Fibroblast of the aortic adventitia (primary cell): ENCODE data around the gene OSGEP. TPM values are rescaled to one million over a fixed set of nuclear protein-coding genes. Genes with fewer than 3 reads are reported as not detected.
A peak's percentile ranks its signal among the peaks of the same experiment; 100 is the strongest.

Experiments
- DNase-seq: peaks from one replicate; pipeline ENCODE4 v3.0.0-alpha.2; 2010; ENCODE audit warnings: low read depth
- H3K4me3 ChIP-seq: 2 replicates; pipeline ENCODE4 v1.5.1; 2011; ENCODE audit warnings: low read depth, mild to moderate bottlenecking, control low read depth, low read length, moderate library complexity
- small RNA-seq: library from RNA; depleted of rRNA; stranded (forward); fragments of <200 nt; gene quantifications from one replicate; pipeline ENCODE3, GENCODE V24; 2012
- total RNA-seq: library from RNA; depleted of rRNA; stranded (reverse); fragments of >200 nt; gene quantifications from 2 replicates; pipeline ENCODE4 v1.2.3, GENCODE V29; 2012; ENCODE audit warnings: low replicate concordance
- TF ChIP-seq, protein P1 (sequence below): IDR thresholded peaks from 2 replicates; pipeline ENCODE4 v1.5.1; 2011; ENCODE audit warnings: mild to moderate bottlenecking, low read length, control low read depth, inconsistent platforms; ENCODE audit not compliant: insufficient read depth

Gene OSGEP
- total RNA-seq, 1 donor: 45.6 TPM

DNA sequence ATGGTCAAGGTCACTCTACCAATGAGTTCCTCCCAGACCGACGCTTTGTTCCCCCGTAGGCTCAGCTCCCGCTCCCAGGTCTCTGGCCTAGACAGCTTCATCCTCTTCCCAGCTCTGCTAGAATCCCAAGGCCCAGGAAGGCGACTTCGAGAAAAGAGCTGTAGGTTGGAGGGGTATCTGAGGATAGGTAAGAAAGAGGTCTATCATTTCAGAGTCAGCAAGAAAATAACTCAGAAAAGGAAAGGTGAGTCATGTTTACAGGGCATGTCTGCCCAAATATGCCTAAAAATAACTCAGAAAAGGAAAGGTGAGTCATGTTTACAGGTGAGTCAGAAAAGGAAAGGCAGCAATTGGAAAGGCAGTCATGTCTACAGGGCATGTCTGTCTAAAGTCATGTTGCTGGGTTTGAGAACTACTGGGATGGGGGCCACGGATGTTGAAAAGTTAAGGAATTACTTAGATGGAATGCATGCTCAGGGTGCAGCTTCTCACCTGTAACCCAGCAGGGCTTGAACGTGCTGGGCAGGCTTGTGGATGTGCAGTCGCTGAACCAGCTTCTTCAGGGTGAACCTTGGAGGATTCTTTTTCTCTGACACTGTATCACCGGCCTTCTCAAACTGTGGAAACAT, 53.5 kb downstream of the OSGEP start:
- no peak overlapping the region for H3K4me3 ChIP-seq
- TF ChIP-seq, protein P1, sequence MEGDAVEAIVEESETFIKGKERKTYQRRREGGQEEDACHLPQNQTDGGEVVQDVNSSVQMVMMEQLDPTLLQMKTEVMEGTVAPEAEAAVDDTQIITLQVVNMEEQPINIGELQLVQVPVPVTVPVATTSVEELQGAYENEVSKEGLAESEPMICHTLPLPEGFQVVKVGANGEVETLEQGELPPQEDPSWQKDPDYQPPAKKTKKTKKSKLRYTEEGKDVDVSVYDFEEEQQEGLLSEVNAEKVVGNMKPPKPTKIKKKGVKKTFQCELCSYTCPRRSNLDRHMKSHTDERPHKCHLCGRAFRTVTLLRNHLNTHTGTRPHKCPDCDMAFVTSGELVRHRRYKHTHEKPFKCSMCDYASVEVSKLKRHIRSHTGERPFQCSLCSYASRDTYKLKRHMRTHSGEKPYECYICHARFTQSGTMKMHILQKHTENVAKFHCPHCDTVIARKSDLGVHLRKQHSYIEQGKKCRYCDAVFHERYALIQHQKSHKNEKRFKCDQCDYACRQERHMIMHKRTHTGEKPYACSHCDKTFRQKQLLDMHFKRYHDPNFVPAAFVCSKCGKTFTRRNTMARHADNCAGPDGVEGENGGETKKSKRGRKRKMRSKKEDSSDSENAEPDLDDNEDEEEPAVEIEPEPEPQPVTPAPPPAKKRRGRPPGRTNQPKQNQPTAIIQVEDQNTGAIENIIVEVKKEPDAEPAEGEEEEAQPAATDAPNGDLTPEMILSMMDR: no peak
- DNase-seq: no peak

DNA sequence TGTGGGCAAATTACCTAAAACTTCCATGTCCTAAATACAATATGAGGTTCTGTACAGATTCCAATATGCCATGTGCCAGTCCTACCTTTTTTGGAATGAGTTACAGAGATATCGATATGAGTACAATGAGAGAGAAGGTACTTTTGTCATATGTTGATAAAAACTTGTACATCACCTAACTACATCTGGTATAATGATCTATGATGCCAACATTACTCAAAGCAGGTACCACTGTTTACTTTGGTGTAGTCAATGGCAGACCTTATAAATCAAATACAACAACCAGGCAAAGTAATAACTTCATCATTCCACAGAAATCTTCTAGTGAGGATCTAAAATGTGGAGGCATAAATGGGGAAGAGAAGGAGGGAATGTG, 54.0 kb downstream of the OSGEP start:
- TF ChIP-seq, protein P1: no peak
- no peak for DNase-seq
- H3K4me3 ChIP-seq: no peak overlapping the region

DNA sequence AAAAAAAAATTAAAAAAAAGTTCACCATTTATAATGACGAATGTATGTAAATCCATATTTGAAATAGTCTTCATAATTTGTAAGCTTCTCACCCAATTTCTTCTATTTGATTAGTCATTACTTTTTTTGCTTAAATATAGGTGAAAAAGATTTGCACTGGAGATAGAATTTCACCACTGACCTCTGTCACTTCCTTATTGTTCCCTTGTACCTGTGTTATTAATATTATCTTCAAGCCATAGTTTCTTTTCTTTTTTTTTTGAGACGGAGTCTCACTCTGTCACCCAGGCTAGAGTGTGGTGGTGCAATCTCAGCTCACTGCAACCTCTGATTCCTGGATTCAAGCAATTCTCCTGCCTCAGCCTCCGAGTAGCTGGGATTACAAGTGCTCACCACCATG, 57.1 kb downstream of the OSGEP start:
- H3K4me3 ChIP-seq: no peak overlapping the region
- TF ChIP-seq, protein P1: no peak

More for the DNA sequence above, 57.1 kb downstream of the OSGEP start:
- DNase-seq: no peak

Small RNA genes within 50 kb of the gene (small RNA-seq; reads per million reads assigned to genes)
- 1.5 reads per million, percentile 54 among the genes with 10 or more reads in this experiment for gene RNA5SP382

Other genes with a start within 250 kb of the OSGEP start
- gene OR11H6, start 231.1 kb downstream of the OSGEP start, total RNA-seq: not detected in 2 replicates
- gene OR11H7, start 225.8 kb downstream of the OSGEP start, total RNA-seq: not detected in 2 replicates
- gene OR11H4, start 215.5 kb downstream of the OSGEP start, total RNA-seq: not detected in 2 replicates
- gene TTC5, start 148.9 kb downstream of the OSGEP start, total RNA-seq: 16.6 and 49.7 TPM in 2 replicates
- 24.4 and 38.6 TPM in 2 replicates for gene CCNB1IP1, start 121.5 kb downstream of the OSGEP start, total RNA-seq
- gene PARP2, start 111.2 kb downstream of the OSGEP start, total RNA-seq: 5.6 and 19.9 TPM in 2 replicates
- gene TEP1, start 41.3 kb downstream of the OSGEP start, total RNA-seq: 17.7 and 17.8 TPM in 2 replicates
- gene KLHL33, start 18.6 kb downstream of the OSGEP start, total RNA-seq: 0.18 and 0.65 TPM in 2 replicates
- 58.8 and 358 TPM in 2 replicates for gene APEX1, start 414 bp upstream of the OSGEP start, total RNA-seq
- gene PIP4P1, start 6.6 kb upstream of the OSGEP start, total RNA-seq: 23.7 and 25.3 TPM in 2 replicates
- gene PNP, start 14.6 kb upstream of the OSGEP start, total RNA-seq: 14.7 and 39.2 TPM in 2 replicates
- gene RNASE10, start 50.7 kb upstream of the OSGEP start, total RNA-seq: 0.25 TPM in 1 of 2 replicates, not detected in the other
- gene RNASE9, start 106.2 kb upstream of the OSGEP start, total RNA-seq: not detected in 2 replicates
- gene RNASE11, start 133.2 kb upstream of the OSGEP start, total RNA-seq: not detected in 2 replicates
- not detected in 2 replicates for gene RNASE12, start 136.6 kb upstream of the OSGEP start, total RNA-seq
- gene OR6S1, start 186.9 kb upstream of the OSGEP start, total RNA-seq: not detected in 2 replicates
- 4.8 and 24.1 TPM in 2 replicates for gene RNASE4, start 229.7 kb upstream of the OSGEP start, total RNA-seq
- 4.8 and 11.4 TPM in 2 replicates for gene ANG, start 234.0 kb upstream of the OSGEP start, total RNA-seq